ENCODE measurements around the gene PARD3B.

- TF ChIP-seq CTCF (IDR thresholded peaks at IDR 0.05) (no peak), POLR2A (IDR thresholded peaks at IDR 0.05) (no peak)
Observed at GRCh38 chr2:205427112-205427511, 881.8 kb downstream of the PARD3B start.
